PC-9 (cell line): Measurements from ENCODE around the gene CDHR2. TPM values are rescaled to one million over a fixed set of nuclear protein-coding genes. Genes with fewer than 3 reads are reported as not detected.

Experiments
- BruUV-seq: library from RNA; stranded (reverse); fragments of 400-500 nt; replicated peaks from 2 replicates; lab custom pipeline; 2021; lab: Mats Ljungman, UMichigan
- CTCF ChIA-PET: fragments of 300-600 bp; sonication (Branson Sonifier 250); formaldehyde crosslinking; loops from one replicate; lab custom pipeline; 2022; ENCODE audit warnings: antibody characterized with exemption; lab: Charles Lee
- POLR2A ChIA-PET: fragments of 300-600 bp; sonication (Branson Sonifier 250); formaldehyde crosslinking; loops from one replicate; lab custom pipeline; 2022; ENCODE audit warnings: antibody characterized with exemption; ENCODE audit not compliant: unreplicated experiment; lab: Charles Lee
- DNase-seq, 2 experiments: peaks; one replicate each; pipeline versions ENCODE4 v3.0.0 to v3.0.0-alpha.2; 2015 to 2022; ENCODE audit warnings: mixed read lengths in 1 of 2
- H2AFZ ChIP-seq: fragments of 200-600 bp; sonication (generic); 2 replicates; pipeline ENCODE4 v1.8.1; 2017; ENCODE audit warnings: antibody characterized with exemption
- H3F3A ChIP-seq: fragments of 200-600 bp; sonication (generic); 2 replicates; pipeline ENCODE4 v1.8.1; 2017; ENCODE audit warnings: antibody characterized with exemption, mild to moderate bottlenecking, low read depth; ENCODE audit not compliant: insufficient read depth
- H3K27ac ChIP-seq: fragments of 200-600 bp; sonication (generic); 2 replicates; pipeline ENCODE4 v1.6.1; 2016; ENCODE audit warnings: mixed run types
- H3K27me3 ChIP-seq: fragments of 200-600 bp; sonication (generic); 2 replicates; pipeline ENCODE4 v1.6.1; 2016; ENCODE audit warnings: low read depth, mixed run types; ENCODE audit not compliant: insufficient read depth
- H3K36me3 ChIP-seq: fragments of 200-600 bp; sonication (generic); 2 replicates; pipeline ENCODE4 v1.6.1; 2016; ENCODE audit warnings: low read depth, mixed run types
- H3K4me1 ChIP-seq: fragments of 200-600 bp; sonication (generic); replicated peaks from 2 replicates; pipeline ENCODE4 v1.6.1; 2016; ENCODE audit warnings: mixed run types; ENCODE audit not compliant: insufficient read depth
- H3K4me2 ChIP-seq: fragments of 200-600 bp; sonication (generic); 2 replicates; pipeline ENCODE4 v1.6.1; 2017; ENCODE audit warnings: mixed run types
- H3K4me3 ChIP-seq: fragments of 200-600 bp; sonication (generic); 2 replicates; pipeline ENCODE4 v1.6.1; 2016; ENCODE audit warnings: mixed run types
- H3K79me2 ChIP-seq: fragments of 200-600 bp; sonication (generic); 2 replicates; pipeline ENCODE4 v1.6.1; 2017; ENCODE audit warnings: low read depth, mixed run types
- H3K9me2 ChIP-seq: fragments of 200-600 bp; sonication (generic); 2 replicates; pipeline ENCODE4 v1.8.1; 2017; ENCODE audit warnings: mild to moderate bottlenecking; ENCODE audit not compliant: insufficient read depth
- H3K9me3 ChIP-seq: fragments of 200-600 bp; sonication (generic); 2 replicates; pipeline ENCODE4 v1.8.1; 2016; ENCODE audit warnings: low read depth; ENCODE audit not compliant: insufficient read depth
- H4K20me1 ChIP-seq: fragments of 200-600 bp; sonication (generic); 2 replicates; pipeline ENCODE4 v1.8.1; 2017; ENCODE audit not compliant: insufficient read depth
- CTCF ChIP-seq: fragments of 200-600 bp; sonication (generic); conservative IDR thresholded peaks from 2 replicates; pipeline ENCODE4 v1.6.1; 2017; ENCODE audit warnings: mixed run types, antibody characterized with exemption, mild to moderate bottlenecking, moderate library complexity
- EZH2 ChIP-seq: fragments of 200-600 bp; sonication (generic); IDR thresholded peaks from 2 replicates; pipeline ENCODE4 v1.8.0; 2017; ENCODE audit warnings: antibody characterized with exemption, low read depth
- intact Hi-C: fragments of 100-400 bp; cut with micrococcal nuclease; formaldehyde crosslinking; loops from one replicate; pipeline ENCODE4 v1.10.0; 2022; ENCODE audit not compliant: unreplicated experiment
- total RNA-seq: library from RNA; stranded (reverse); gene quantifications from 2 replicates; pipeline ENCODE4 v1.2.3, GENCODE V29; 2021

The CDHR2 gene
- total RNA-seq, 1 experiment from 2014 or later = not detected

DNA sequence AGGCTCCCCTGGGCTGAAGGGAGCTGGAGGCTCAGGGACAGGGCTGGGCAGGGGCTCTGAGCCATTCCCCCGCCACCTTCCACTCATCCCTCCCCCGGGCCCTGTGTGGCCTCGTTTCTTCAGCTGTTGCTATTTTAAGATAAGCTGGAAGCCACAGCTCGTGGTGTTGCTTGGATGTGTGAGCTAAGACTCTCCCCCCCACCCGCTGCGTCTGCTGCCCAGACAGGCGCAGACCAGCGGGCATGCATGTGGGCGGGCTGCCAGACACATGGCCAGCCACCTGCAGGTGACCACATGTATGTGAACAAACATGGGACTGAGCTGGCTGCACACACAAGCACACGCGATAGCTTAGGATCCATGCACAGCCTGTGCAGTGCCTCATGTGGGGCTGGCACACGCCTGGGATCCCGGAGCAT is 72.5 kb downstream of the CDHR2 start:
- no peaks in the 10 kb centered on the region for H3F3A ChIP-seq
- H3K4me2 ChIP-seq = no peak overlapping the region
- H2AFZ ChIP-seq = no peak overlapping the region
- TF ChIP-seq EZH2 (no peak), CTCF (no peak)
- POLR2A ChIA-PET = no interaction called here
- intact Hi-C loops = no loop called here
- no peaks in the 10 kb centered on the region for H3K9me3 ChIP-seq
- no peaks in the 10 kb centered on the region for H3K36me3 ChIP-seq
- no TSS peak for BruUV-seq
- no peak overlapping the region for H3K27ac ChIP-seq
- no peaks in the 10 kb centered on the region for H3K79me2 ChIP-seq
- no peaks in the 10 kb centered on the region for H4K20me1 ChIP-seq
- DNase-seq = no peak
- peaks cover 16% of the 10 kb centered on the region; the same call in 1 of the 2 replicates for H3K27me3 ChIP-seq
- no peaks in the 10 kb centered on the region for H3K9me2 ChIP-seq
- CTCF ChIA-PET = interaction anchor here (1.0 kb wide), 1 partner anchor 78 kb away, joined by 3 read pairs; no protein-coding TSS in a partner anchor
- H3K4me1 ChIP-seq = no peaks in the 10 kb centered on the region
- H3K4me3 ChIP-seq = no peak overlapping the region

GRCh38 chr5:176624142-176624541 is 75.0 kb downstream of the CDHR2 start:
- H3K4me2 ChIP-seq = no peak overlapping the region
- no TSS peak for BruUV-seq
- no peaks in the 10 kb centered on the region for H3K9me2 ChIP-seq
- ChIA-PET CTCF (no interaction called here), POLR2A (no interaction called here)
- H3K27ac ChIP-seq = no peak overlapping the region
- TF ChIP-seq CTCF (no peak), EZH2 (no peak)
- H3K4me1 ChIP-seq = no peaks in the 10 kb centered on the region
- H3K4me3 ChIP-seq = no peak overlapping the region
- intact Hi-C loops = no loop called here
- peaks cover 16% of the 10 kb centered on the region; the same call in 1 of the 2 replicates for H3K27me3 ChIP-seq
- H3F3A ChIP-seq = 0 out of 2 replicates have a peak, but pooled peaks cover 3% of the 10 kb centered on the region
- H3K79me2 ChIP-seq = no peaks in the 10 kb centered on the region
- H3K36me3 ChIP-seq = no peaks in the 10 kb centered on the region
- H3K9me3 ChIP-seq = no peaks in the 10 kb centered on the region
- no peaks in the 10 kb centered on the region for H4K20me1 ChIP-seq
- no peak for DNase-seq
- H2AFZ ChIP-seq = no peak overlapping the region

DNA sequence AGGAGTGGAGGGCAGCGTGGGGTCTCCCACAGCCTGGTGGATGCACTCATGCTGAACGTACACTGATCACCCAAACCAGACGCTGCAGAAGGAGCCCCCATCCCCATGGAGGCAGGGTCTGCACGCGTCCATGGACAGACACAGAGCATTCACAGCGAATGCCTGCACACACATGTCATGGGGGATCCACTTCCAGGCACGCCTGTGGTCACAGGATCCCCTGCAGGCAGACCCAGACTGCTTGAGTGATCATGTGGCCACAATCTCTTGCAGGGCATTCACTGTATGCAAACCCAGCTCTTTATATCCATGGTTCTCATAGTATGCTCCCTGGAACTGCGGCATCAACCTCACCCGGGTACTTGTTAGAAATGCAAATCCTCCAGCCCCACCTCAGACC is 75.8 kb downstream of the CDHR2 start:
- Histone ChIP-seq H3K9me3 (no peaks in the 10 kb centered on the region), H3K4me2 (no peak overlapping the region), H3K36me3 (no peaks in the 10 kb centered on the region), H3K4me3 (no peak overlapping the region), H3K4me1 (no peaks in the 10 kb centered on the region), H3K79me2 (no peaks in the 10 kb centered on the region), H2AFZ (no peak overlapping the region), H3K9me2 (no peaks in the 10 kb centered on the region), H4K20me1 (no peaks in the 10 kb centered on the region), H3F3A (0 out of 2 replicates have a peak, but pooled peaks cover 3% of the 10 kb centered on the region), H3K27me3 (peaks cover 19% of the 10 kb centered on the region; the same call in 1 of the 2 replicates), H3K27ac (no peak overlapping the region)
- no TSS peak for BruUV-seq
- no peak for DNase-seq
- CTCF ChIA-PET = no interaction called here
- POLR2A ChIA-PET = no interaction called here
- intact Hi-C loops = no loop called here
- TF ChIP-seq EZH2 (no peak), CTCF (no peak)
